Neural cell (in vitro differentiated cells): ENCODE data around the gene NUDC. TPM values are rescaled to one million over a fixed set of nuclear protein-coding genes. Genes with fewer than 3 reads are reported as not detected.

ENCODE experiments used
- H2AFZ ChIP-seq: fragments of 200-600, 300-800 bp; sonication (generic), shearing (Covaris generic); 2 replicates; pipeline ENCODE4 v1.6.0; 2014; ENCODE audit warnings: low read depth, mild to moderate bottlenecking, antibody characterized with exemption, low read length, moderate library complexity
- H3F3A ChIP-seq: fragments of 200-600 bp; shearing (Covaris generic); 2 replicates; pipeline ENCODE4 v1.6.1; 2016; ENCODE audit warnings: mild to moderate bottlenecking, moderate library complexity, mixed read lengths, antibody characterized with exemption, low read length; ENCODE audit not compliant: insufficient read depth, poor library complexity, severe bottlenecking
- H3K27ac ChIP-seq: fragments of 200-600, 300-800 bp; sonication (generic), shearing (Covaris generic); 2 replicates; pipeline ENCODE4 v1.5.1; 2014; ENCODE audit warnings: mild to moderate bottlenecking, low read length, moderate library complexity
- H3K27me3 ChIP-seq: fragments of 300-800, 200-600 bp; sonication (generic), shearing (Covaris generic); 2 replicates; pipeline ENCODE4 v1.6.0; 2014; ENCODE audit warnings: mild to moderate bottlenecking, low read depth, low read length, moderate library complexity; ENCODE audit not compliant: insufficient read depth
- H3K36me3 ChIP-seq: fragments of 300-800, 200-600 bp; sonication (generic), shearing (Covaris generic); 2 replicates; pipeline ENCODE4 v1.5.1; 2014; ENCODE audit warnings: mild to moderate bottlenecking, antibody characterized with exemption, low read length, moderate library complexity; ENCODE audit not compliant: insufficient read depth
- H3K4me2 ChIP-seq: fragments of 300-800, 200-600 bp; sonication (generic), shearing (Covaris generic); 2 replicates; pipeline ENCODE4 v1.6.0; 2014; ENCODE audit warnings: mild to moderate bottlenecking, low read length
- H3K4me3 ChIP-seq: fragments of 300-800, 200-600 bp; sonication (generic), shearing (Covaris generic); 2 replicates; pipeline ENCODE4 v1.5.1; 2014; ENCODE audit warnings: mild to moderate bottlenecking, low read length, moderate library complexity
- H3K79me2 ChIP-seq: fragments of 200-600 bp; shearing (Covaris generic); replicated peaks from 2 replicates; pipeline ENCODE4 v1.6.0; 2014; ENCODE audit warnings: mild to moderate bottlenecking, low read length, moderate library complexity; ENCODE audit not compliant: insufficient read depth
- H3K9ac ChIP-seq: fragments of 300-800, 200-600 bp; sonication (generic), shearing (Covaris generic); 2 replicates; pipeline ENCODE4 v1.6.1; 2016; ENCODE audit warnings: mild to moderate bottlenecking, low read length, mixed read lengths
- H3K9me2 ChIP-seq: fragments of 200-600 bp; shearing (Covaris generic); 2 replicates; pipeline ENCODE4 v1.6.1; 2016; ENCODE audit warnings: mild to moderate bottlenecking, low read length, mixed read lengths; ENCODE audit not compliant: insufficient read depth
- H3K9me3 ChIP-seq: fragments of 200-600, 300-800 bp; sonication (generic), shearing (Covaris generic); 2 replicates; pipeline ENCODE4 v1.6.1; 2016; ENCODE audit warnings: mild to moderate bottlenecking, mixed run types, low read length, moderate library complexity, mixed read lengths
- H4K20me1 ChIP-seq: fragments of 200-600 bp; shearing (Covaris generic); 2 replicates; pipeline ENCODE4 v1.6.1; 2016; ENCODE audit warnings: mild to moderate bottlenecking, mixed run types; ENCODE audit not compliant: insufficient read depth
- EP300 ChIP-seq: fragments of 450-650 bp; conservative IDR thresholded peaks from 2 replicates; pipeline ENCODE4 v1.6.1; 2014; ENCODE audit warnings: antibody characterized with exemption, mild to moderate bottlenecking, moderate library complexity; ENCODE audit not compliant: poor library complexity, severe bottlenecking
- EZH2 ChIP-seq: fragments of 200-600, 300-800 bp; shearing (Covaris generic), sonication (generic); IDR thresholded peaks from 2 replicates; pipeline ENCODE4 v1.6.1; 2014; ENCODE audit warnings: antibody characterized with exemption, low read length, borderline replicate concordance, mild to moderate bottlenecking; ENCODE audit not compliant: insufficient read depth, poor library complexity, severe bottlenecking
- MXI1 ChIP-seq: fragments of 450-650 bp; conservative IDR thresholded peaks from 2 replicates; pipeline ENCODE4 v1.6.1; 2014; ENCODE audit warnings: antibody characterized with exemption, mild to moderate bottlenecking; ENCODE audit not compliant: poor library complexity, severe bottlenecking
- POLR2AphosphoS5 ChIP-seq: IDR thresholded peaks from 2 replicates; pipeline ENCODE4 v1.6.1; 2012
- RAD21 ChIP-seq: fragments of 450-650 bp; conservative IDR thresholded peaks from 2 replicates; pipeline ENCODE4 v1.6.1; 2014; ENCODE audit warnings: antibody characterized with exemption, mild to moderate bottlenecking, moderate library complexity
- SMC3 ChIP-seq: fragments of 450-650 bp; conservative IDR thresholded peaks from 2 replicates; pipeline ENCODE4 v1.6.1; 2014; ENCODE audit warnings: antibody characterized with exemption, mild to moderate bottlenecking, moderate library complexity; ENCODE audit not compliant: poor library complexity
- TAF1 ChIP-seq: IDR thresholded peaks from 2 replicates; pipeline ENCODE4 v1.6.1; 2012; ENCODE audit warnings: low read depth
- polyA plus RNA-seq: library from polyadenylated mRNA; depleted of rRNA; stranded (reverse); fragments of >200 nt; gene quantifications from 2 replicates; pipeline ENCODE4 v1.2.3, GENCODE V29; 2014
- TF ChIP-seq, protein P1 (sequence below): fragments of 450-650 bp; IDR thresholded peaks from 2 replicates; pipeline ENCODE4 v1.5.1; 2014; ENCODE audit warnings: antibody characterized with exemption, mild to moderate bottlenecking, moderate library complexity; ENCODE audit not compliant: poor library complexity, severe bottlenecking
- TF ChIP-seq, protein P2 (sequence below): IDR thresholded peaks from 2 replicates; pipeline ENCODE4 v1.6.1; 2012; ENCODE audit warnings: borderline replicate concordance

The NUDC gene
- polyA plus RNA-seq, 1 donor from 2014 or later: 20.6 TPM

DNA sequence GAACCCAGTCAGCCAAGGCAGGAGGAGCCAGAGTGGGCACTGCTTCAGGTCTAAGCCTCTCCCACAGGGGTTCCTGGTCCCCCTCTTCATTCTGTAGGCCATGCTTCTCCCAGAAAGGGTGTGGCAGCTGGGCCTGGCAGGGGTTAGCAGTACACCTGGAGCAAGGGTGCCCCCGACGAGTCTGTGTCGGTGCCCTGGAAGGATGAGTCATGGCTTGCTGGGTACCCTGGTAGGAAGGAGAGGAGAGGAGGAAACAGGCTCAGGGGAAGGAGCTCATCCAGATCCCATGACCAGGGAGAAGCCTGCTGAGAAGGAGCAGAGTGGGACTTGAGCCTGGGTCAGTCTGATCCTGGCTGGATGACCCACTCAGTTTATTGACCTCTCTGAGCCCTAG is 28.4 kb downstream of the NUDC start:
- Histone ChIP-seq H3K79me2 (no peaks in the 10 kb centered on the region), H3K36me3 (no peaks in the 10 kb centered on the region), H3F3A (no peaks in the 10 kb centered on the region), H3K4me3 (no peak overlapping the region), H3K27me3 (no peaks in the 10 kb centered on the region), H3K4me2 (no peak overlapping the region), H3K9ac (no peak overlapping the region), H4K20me1 (no peaks in the 10 kb centered on the region), H2AFZ (no peak overlapping the region), H3K9me2 (no peaks in the 10 kb centered on the region), H3K27ac (no peak overlapping the region), H3K9me3 (no peaks in the 10 kb centered on the region)
- no peak for TF ChIP-seq EP300
- no peak for TF ChIP-seq RAD21
- no peak for TF ChIP-seq MXI1
- no peak for TF ChIP-seq TAF1
- no peak for TF ChIP-seq SMC3
- no peak for TF ChIP-seq EZH2
- no peak for TF ChIP-seq POLR2AphosphoS5

DNA sequence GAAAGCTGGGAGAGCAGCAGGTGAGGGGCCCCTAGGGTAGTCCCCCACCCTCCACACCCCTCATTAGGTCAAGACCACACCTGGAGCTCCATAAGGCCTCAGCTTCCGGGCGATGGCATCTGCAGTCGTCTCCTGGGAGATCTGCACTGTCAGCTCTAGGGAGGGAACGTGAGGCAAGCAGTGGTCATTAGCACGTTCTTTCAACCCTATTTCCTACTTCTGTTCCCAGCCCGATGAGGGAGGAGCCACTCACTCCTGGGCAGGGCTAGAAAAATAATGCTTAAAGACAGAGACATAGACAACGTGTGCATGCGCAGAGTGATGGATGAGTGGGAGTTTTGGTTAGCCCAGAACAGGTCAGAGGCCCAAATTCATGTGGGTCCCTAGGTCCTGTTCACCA is 29.1 kb downstream of the NUDC start:
- no peak for TF ChIP-seq EZH2
- no peak for TF ChIP-seq SMC3
- no peak for TF ChIP-seq POLR2AphosphoS5
- TF ChIP-seq, protein P1, sequence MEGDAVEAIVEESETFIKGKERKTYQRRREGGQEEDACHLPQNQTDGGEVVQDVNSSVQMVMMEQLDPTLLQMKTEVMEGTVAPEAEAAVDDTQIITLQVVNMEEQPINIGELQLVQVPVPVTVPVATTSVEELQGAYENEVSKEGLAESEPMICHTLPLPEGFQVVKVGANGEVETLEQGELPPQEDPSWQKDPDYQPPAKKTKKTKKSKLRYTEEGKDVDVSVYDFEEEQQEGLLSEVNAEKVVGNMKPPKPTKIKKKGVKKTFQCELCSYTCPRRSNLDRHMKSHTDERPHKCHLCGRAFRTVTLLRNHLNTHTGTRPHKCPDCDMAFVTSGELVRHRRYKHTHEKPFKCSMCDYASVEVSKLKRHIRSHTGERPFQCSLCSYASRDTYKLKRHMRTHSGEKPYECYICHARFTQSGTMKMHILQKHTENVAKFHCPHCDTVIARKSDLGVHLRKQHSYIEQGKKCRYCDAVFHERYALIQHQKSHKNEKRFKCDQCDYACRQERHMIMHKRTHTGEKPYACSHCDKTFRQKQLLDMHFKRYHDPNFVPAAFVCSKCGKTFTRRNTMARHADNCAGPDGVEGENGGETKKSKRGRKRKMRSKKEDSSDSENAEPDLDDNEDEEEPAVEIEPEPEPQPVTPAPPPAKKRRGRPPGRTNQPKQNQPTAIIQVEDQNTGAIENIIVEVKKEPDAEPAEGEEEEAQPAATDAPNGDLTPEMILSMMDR: no peak
- TF ChIP-seq, protein P2, sequence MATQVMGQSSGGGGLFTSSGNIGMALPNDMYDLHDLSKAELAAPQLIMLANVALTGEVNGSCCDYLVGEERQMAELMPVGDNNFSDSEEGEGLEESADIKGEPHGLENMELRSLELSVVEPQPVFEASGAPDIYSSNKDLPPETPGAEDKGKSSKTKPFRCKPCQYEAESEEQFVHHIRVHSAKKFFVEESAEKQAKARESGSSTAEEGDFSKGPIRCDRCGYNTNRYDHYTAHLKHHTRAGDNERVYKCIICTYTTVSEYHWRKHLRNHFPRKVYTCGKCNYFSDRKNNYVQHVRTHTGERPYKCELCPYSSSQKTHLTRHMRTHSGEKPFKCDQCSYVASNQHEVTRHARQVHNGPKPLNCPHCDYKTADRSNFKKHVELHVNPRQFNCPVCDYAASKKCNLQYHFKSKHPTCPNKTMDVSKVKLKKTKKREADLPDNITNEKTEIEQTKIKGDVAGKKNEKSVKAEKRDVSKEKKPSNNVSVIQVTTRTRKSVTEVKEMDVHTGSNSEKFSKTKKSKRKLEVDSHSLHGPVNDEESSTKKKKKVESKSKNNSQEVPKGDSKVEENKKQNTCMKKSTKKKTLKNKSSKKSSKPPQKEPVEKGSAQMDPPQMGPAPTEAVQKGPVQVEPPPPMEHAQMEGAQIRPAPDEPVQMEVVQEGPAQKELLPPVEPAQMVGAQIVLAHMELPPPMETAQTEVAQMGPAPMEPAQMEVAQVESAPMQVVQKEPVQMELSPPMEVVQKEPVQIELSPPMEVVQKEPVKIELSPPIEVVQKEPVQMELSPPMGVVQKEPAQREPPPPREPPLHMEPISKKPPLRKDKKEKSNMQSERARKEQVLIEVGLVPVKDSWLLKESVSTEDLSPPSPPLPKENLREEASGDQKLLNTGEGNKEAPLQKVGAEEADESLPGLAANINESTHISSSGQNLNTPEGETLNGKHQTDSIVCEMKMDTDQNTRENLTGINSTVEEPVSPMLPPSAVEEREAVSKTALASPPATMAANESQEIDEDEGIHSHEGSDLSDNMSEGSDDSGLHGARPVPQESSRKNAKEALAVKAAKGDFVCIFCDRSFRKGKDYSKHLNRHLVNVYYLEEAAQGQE: no peak
- TF ChIP-seq MXI1: no peak
- no peak for TF ChIP-seq RAD21
- TF ChIP-seq EP300: no peak
- no peak for TF ChIP-seq TAF1
- Histone ChIP-seq H3K9ac (no peak overlapping the region), H3K36me3 (no peaks in the 10 kb centered on the region), H3K4me2 (no peak overlapping the region), H4K20me1 (no peaks in the 10 kb centered on the region), H3K79me2 (no peaks in the 10 kb centered on the region), H3K4me3 (no peak overlapping the region), H3K9me2 (no peaks in the 10 kb centered on the region), H3K27me3 (no peaks in the 10 kb centered on the region), H3K27ac (no peak overlapping the region), H2AFZ (no peak overlapping the region), H3K9me3 (no peaks in the 10 kb centered on the region), H3F3A (no peaks in the 10 kb centered on the region)
